ENCODE results near the gene ZNF878.

ZNF878 gene

GRCh38 chr19:12042893-12043292 is 9.9 kb downstream of the ZNF878 start:
- no peak for DNase-seq (ENCODE audit: low read depth)
- no peak for TF ChIP-seq CTCF (IDR thresholded peaks at IDR 0.05; ENCODE audit: low read depth, low read length)
- no peak for TF ChIP-seq MAX (IDR thresholded peaks at IDR 0.05; ENCODE audit: low read depth, low read length)
- TF ChIP-seq MYC (IDR thresholded peaks at IDR 0.05; ENCODE audit: low read depth, low read length): no peak
- TF ChIP-seq POLR2A (IDR thresholded peaks at IDR 0.05; ENCODE audit: extremely low read depth, insufficient read length): no peak
- no peak overlapping the region for H3K4me3 ChIP-seq (ENCODE audit: low read depth, low read length)

- TF ChIP-seq POLR2A (IDR thresholded peaks at IDR 0.05; ENCODE audit: extremely low read depth, insufficient read length) (no peak), MYC (IDR thresholded peaks at IDR 0.05; ENCODE audit: low read depth, low read length) (no peak), CTCF (IDR thresholded peaks at IDR 0.05; ENCODE audit: low read depth, low read length) (no peak), MAX (IDR thresholded peaks at IDR 0.05; ENCODE audit: low read depth, low read length) (no peak)
- H3K4me3 ChIP-seq (ENCODE audit: low read depth, low read length): no peak within 1 kb of the TSS
- DNase-seq (ENCODE audit: low read depth): no peak
These were observed 17.3 kb downstream of the ZNF878 start, which contains the start of gene ZNF433 for GRCh38 chr19:12035220-12036172. ZNF433 (minus strand) TSS chr19:12035679; CDS start chr19:12035539, 140 bp downstream.

GRCh38 chr19:12034620-12035019 is 18.1 kb downstream of the ZNF878 start:
- H3K4me3 ChIP-seq (ENCODE audit: low read depth, low read length): no peak overlapping the region

GRCh38 chr19:12034198-12034597 is 18.6 kb downstream of the ZNF878 start:
- no peak for TF ChIP-seq CTCF (IDR thresholded peaks at IDR 0.05; ENCODE audit: low read depth, low read length)
- no peak for TF ChIP-seq POLR2A (IDR thresholded peaks at IDR 0.05; ENCODE audit: extremely low read depth, insufficient read length)
- TF ChIP-seq MAX (IDR thresholded peaks at IDR 0.05; ENCODE audit: low read depth, low read length): no peak
- TF ChIP-seq MYC (IDR thresholded peaks at IDR 0.05; ENCODE audit: low read depth, low read length): no peak
- no peak for DNase-seq (ENCODE audit: low read depth)
- H3K4me3 ChIP-seq (ENCODE audit: low read depth, low read length): no peak overlapping the region

More at GRCh38 chr19:12034620-12035019, 18.1 kb downstream of the ZNF878 start:
- DNase-seq (ENCODE audit: low read depth): no peak
- TF ChIP-seq MAX (IDR thresholded peaks at IDR 0.05; ENCODE audit: low read depth, low read length) (no peak), POLR2A (IDR thresholded peaks at IDR 0.05; ENCODE audit: extremely low read depth, insufficient read length) (no peak), CTCF (IDR thresholded peaks at IDR 0.05; ENCODE audit: low read depth, low read length) (no peak), MYC (IDR thresholded peaks at IDR 0.05; ENCODE audit: low read depth, low read length) (no peak)

GRCh38 chr19:12015753-12016116 is 37.0 kb downstream of the ZNF878 start:
- no peak overlapping the region for H3K4me3 ChIP-seq (ENCODE audit: low read depth, low read length)
- TF ChIP-seq MAX (IDR thresholded peaks at IDR 0.05; ENCODE audit: low read depth, low read length) (no peak), POLR2A (IDR thresholded peaks at IDR 0.05; ENCODE audit: extremely low read depth, insufficient read length) (no peak), CTCF (IDR thresholded peaks at IDR 0.05; ENCODE audit: low read depth, low read length) (no peak), MYC (IDR thresholded peaks at IDR 0.05; ENCODE audit: low read depth, low read length) (no peak)
- no peak for DNase-seq (ENCODE audit: low read depth)
